CD14-positive monocyte (primary cell): Measurements from ENCODE around the gene RHBDL1. TPM values are rescaled to one million over a fixed set of nuclear protein-coding genes. Genes with fewer than 3 reads are reported as not detected.

ENCODE experiments used
- DNase-seq, 3 donors: peaks; one replicate each; pipeline ENCODE4 v3.0.0-alpha.2; 2011 to 2022
- H2AFZ ChIP-seq: 2 replicates; pipeline ENCODE4 v1.6.0; 2012; ENCODE audit warnings: mild to moderate bottlenecking, low read depth, low read length, inconsistent platforms; ENCODE audit not compliant: insufficient read depth, poor library complexity, severe bottlenecking
- H3K27ac ChIP-seq, 2 donors: 1 replicate in 1 of 2; 2 replicates in 1 of 2; pipeline ENCODE4 v1.5.1; 2012 to 2013; ENCODE audit warnings: low read length in 2 of 2, control low read depth in 1 of 2, inconsistent platforms in 1 of 2, low read depth in 1 of 2, mild to moderate bottlenecking in 1 of 2
- H3K27me3 ChIP-seq, 2 donors: one replicate each; pipeline versions ENCODE4 v1.6.0 to v1.6.1; 2011 to 2013; ENCODE audit warnings: low read length in 2 of 2; ENCODE audit not compliant: control insufficient read depth in 2 of 2, insufficient read depth in 2 of 2
- H3K36me3 ChIP-seq, 2 donors: replicated peaks in 1 of 2; 1 replicate in 1 of 2; 2 replicates in 1 of 2; pipeline versions ENCODE4 v1.5.1 to v1.6.1; 2012 to 2013; ENCODE audit warnings: low read length in 2 of 2, control low read depth in 1 of 2, inconsistent platforms in 1 of 2, mild to moderate bottlenecking in 1 of 2; ENCODE audit not compliant: insufficient read depth in 2 of 2, control insufficient read depth in 1 of 2
- H3K4me1 ChIP-seq, 2 donors: 1 replicate in 1 of 2; 2 replicates in 1 of 2; pipeline versions ENCODE4 v1.5.1 to v1.6.1; 2012 to 2013; ENCODE audit warnings: low read length in 2 of 2, control low read depth in 1 of 2, inconsistent platforms in 1 of 2, mild to moderate bottlenecking in 1 of 2, moderate library complexity in 1 of 2; ENCODE audit not compliant: insufficient read depth in 2 of 2, control insufficient read depth in 1 of 2
- H3K4me2 ChIP-seq: replicated peaks from 2 replicates; pipeline ENCODE3; 2012; ENCODE audit warnings: low read length, moderate library complexity, mild to moderate bottlenecking; ENCODE audit not compliant: poor library complexity, severe bottlenecking; ENCODE audit errors: extremely low read depth
- H3K4me3 ChIP-seq, 3 experiments: fragments of 200-600 bp in 1 of 3; sonication (generic) in 1 of 3; replicated peaks in 1 of 3; 1 replicate in 2 of 3; 2 replicates in 1 of 3; pipeline ENCODE4 v1.5.1; 2011 to 2013; ENCODE audit warnings: low read length in 3 of 3, mild to moderate bottlenecking in 3 of 3, control low read depth in 2 of 3, low read depth in 2 of 3, inconsistent platforms in 1 of 3, moderate library complexity in 1 of 3
- H3K79me2 ChIP-seq: 2 replicates; pipeline ENCODE4 v1.6.0; 2012; ENCODE audit warnings: mild to moderate bottlenecking, control low read depth, inconsistent platforms, low read length, moderate library complexity; ENCODE audit not compliant: insufficient read depth
- H3K9ac ChIP-seq: 2 replicates; pipeline ENCODE4 v1.6.0; 2017; ENCODE audit warnings: low read length, mild to moderate bottlenecking; ENCODE audit not compliant: insufficient read depth, poor library complexity, severe bottlenecking
- H3K9me3 ChIP-seq, 2 donors: replicated peaks in 1 of 2; 1 replicate in 1 of 2; 2 replicates in 1 of 2; pipeline versions ENCODE4 v1.5.1 to v1.6.1; 2012 to 2013; ENCODE audit warnings: low read length in 2 of 2, control low read depth in 1 of 2; ENCODE audit not compliant: control insufficient read depth in 1 of 2, insufficient read depth in 1 of 2
- H4K20me1 ChIP-seq: 2 replicates; pipeline ENCODE4 v1.6.0; 2012; ENCODE audit warnings: mild to moderate bottlenecking, low read length, control low read depth, moderate library complexity; ENCODE audit not compliant: insufficient read depth
- H3K27ac Mint-ChIP-seq, 7 donors: one replicate each; pipeline ENCODE4 v1.8.0; 2020; ENCODE audit warnings: mild to moderate bottlenecking in 7 of 7, mixed read lengths in 7 of 7, moderate library complexity in 6 of 7, inconsistent platforms in 2 of 7
- H3K27me3 Mint-ChIP-seq, 3 donors: one replicate each; pipeline ENCODE4 v1.8.0; 2021 to 2022; ENCODE audit warnings: low read depth in 3 of 3, mild to moderate bottlenecking in 3 of 3, mixed read lengths in 3 of 3, moderate library complexity in 3 of 3, inconsistent platforms in 1 of 3
- H3K36me3 Mint-ChIP-seq, 2 donors: one replicate each; pipeline ENCODE4 v1.8.0; 2020; ENCODE audit warnings: mixed read lengths in 2 of 2, inconsistent platforms in 1 of 2, mild to moderate bottlenecking in 1 of 2
- H3K4me1 Mint-ChIP-seq: one replicate; pipeline ENCODE4 v1.8.0; 2020; ENCODE audit warnings: mild to moderate bottlenecking, mixed read lengths
- H3K4me3 Mint-ChIP-seq, 2 donors: one replicate each; pipeline ENCODE4 v1.8.0; 2020; ENCODE audit warnings: mild to moderate bottlenecking in 2 of 2, mixed read lengths in 2 of 2, moderate library complexity in 1 of 2
- H3K9me3 Mint-ChIP-seq, 7 donors: one replicate each; pipeline ENCODE4 v1.8.0; 2020 to 2022; ENCODE audit warnings: mixed read lengths in 7 of 7, mild to moderate bottlenecking in 6 of 7, moderate library complexity in 6 of 7, inconsistent platforms in 2 of 7
- WGBS: methylation state at CpG from one replicate; pipeline ENCODE4 v1.1.5; 2013; ENCODE audit warnings: missing lambda C conversion rate; ENCODE audit not compliant: insufficient coverage; 5-methylcytosine and 5-hydroxymethylcytosine counted together
- intact Hi-C, 2 donors: fragments of 100-400 bp; cut with micrococcal nuclease; formaldehyde crosslinking; loops; one replicate each; pipeline versions ENCODE4 v1.15.0 to v1.15.1; 2023
- polyA plus RNA-seq, 3 donors: library from polyadenylated mRNA; depleted of rRNA in 1 of 3; unstranded in 2 of 3; stranded (reverse) in 1 of 3; fragments of 300-500 nt in 2 of 3; fragments of >200 nt in 1 of 3; fragmentation: Illumina TruSeq in 2 of 3; gene quantifications; 1 replicate in 2 of 3; 2 replicates in 1 of 3; pipeline ENCODE4 v1.2.3, GENCODE V29; 2012 to 2021
- TF ChIP-seq, protein P1 (sequence below): fragments of 200-600 bp; IDR thresholded peaks from one replicate; pipeline ENCODE4 v1.8.0; 2022; ENCODE audit warnings: antibody characterized with exemption, mild to moderate bottlenecking

The RHBDL1 gene
- polyA plus RNA-seq, 3 donors: 1.3 TPM; not detected in 2

- peaks cover 10% of the 10 kb centered on the region for H3K4me1 Mint-ChIP-seq
- peaks cover 0 to 6% of the 10 kb centered on the region in 2 donors for H3K36me3 Mint-ChIP-seq
- WGBS: 83% methylated on average over 12 of the region's 20 CpGs
- Histone ChIP-seq H3K79me2 (no peaks in the 10 kb centered on the region), H3K9ac (no peak overlapping the region), H4K20me1 (no peaks in the 10 kb centered on the region), H2AFZ (no peak overlapping the region), H3K4me2 (no peak overlapping the region), H3K36me3 (no peaks in the 10 kb centered on the region), H3K4me3 (no peak overlapping the region), H3K27ac (no peak overlapping the region), H3K4me1 (peaks cover 11 to 16% of the 10 kb centered on the region in 2 donors), H3K27me3 (no peaks in the 10 kb centered on the region), H3K9me3 (no peaks in the 10 kb centered on the region)
- no peak overlapping the region for H3K27ac Mint-ChIP-seq
- H3K27me3 Mint-ChIP-seq: peaks cover 0 to 3% (median 0%) of the 10 kb centered on the region in 3 donors
- H3K4me3 Mint-ChIP-seq: no peak overlapping the region
- no peak for DNase-seq
- no peaks in the 10 kb centered on the region for H3K9me3 Mint-ChIP-seq
- TF ChIP-seq, protein P1, sequence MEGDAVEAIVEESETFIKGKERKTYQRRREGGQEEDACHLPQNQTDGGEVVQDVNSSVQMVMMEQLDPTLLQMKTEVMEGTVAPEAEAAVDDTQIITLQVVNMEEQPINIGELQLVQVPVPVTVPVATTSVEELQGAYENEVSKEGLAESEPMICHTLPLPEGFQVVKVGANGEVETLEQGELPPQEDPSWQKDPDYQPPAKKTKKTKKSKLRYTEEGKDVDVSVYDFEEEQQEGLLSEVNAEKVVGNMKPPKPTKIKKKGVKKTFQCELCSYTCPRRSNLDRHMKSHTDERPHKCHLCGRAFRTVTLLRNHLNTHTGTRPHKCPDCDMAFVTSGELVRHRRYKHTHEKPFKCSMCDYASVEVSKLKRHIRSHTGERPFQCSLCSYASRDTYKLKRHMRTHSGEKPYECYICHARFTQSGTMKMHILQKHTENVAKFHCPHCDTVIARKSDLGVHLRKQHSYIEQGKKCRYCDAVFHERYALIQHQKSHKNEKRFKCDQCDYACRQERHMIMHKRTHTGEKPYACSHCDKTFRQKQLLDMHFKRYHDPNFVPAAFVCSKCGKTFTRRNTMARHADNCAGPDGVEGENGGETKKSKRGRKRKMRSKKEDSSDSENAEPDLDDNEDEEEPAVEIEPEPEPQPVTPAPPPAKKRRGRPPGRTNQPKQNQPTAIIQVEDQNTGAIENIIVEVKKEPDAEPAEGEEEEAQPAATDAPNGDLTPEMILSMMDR: no peak
- intact Hi-C loops: loop anchor here (2.0 to 5.0 kb wide), 2 partner anchors 23 to 82 kb away; partner anchors contain the start of gene METTL26 (in 2 of the 2)
Observed at GRCh38 chr16:659618-660017, 15.9 kb upstream of the RHBDL1 start.

DNA sequence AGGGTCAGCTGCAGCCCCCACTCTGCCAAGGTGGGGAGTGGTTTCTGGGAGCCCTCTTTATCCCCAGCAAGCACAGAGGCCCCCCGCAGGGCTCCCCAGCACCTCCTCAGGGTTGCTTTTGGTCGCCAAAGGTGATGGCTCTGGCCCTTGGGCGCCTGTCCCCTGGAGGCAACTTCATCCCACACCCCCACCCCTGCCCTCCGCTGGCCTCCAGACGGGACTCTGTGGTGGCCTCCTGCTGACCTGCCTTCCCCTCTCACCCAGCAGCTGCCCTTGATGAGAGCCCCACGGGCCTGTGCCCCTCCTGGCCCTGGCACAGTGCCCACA, 15.4 kb upstream of the RHBDL1 start:
- Mint-ChIP-seq H3K27ac (peak overlapping the region in 1 of 7 donors; percentile 30), H3K27me3 (peaks cover 0 to 3% (median 0%) of the 10 kb centered on the region in 3 donors), H3K4me1 (peaks cover 10% of the 10 kb centered on the region), H3K9me3 (no peaks in the 10 kb centered on the region), H3K4me3 (peak overlapping the region in 1 of 2 donors; percentile 65), H3K36me3 (peaks cover 0 to 6% of the 10 kb centered on the region in 2 donors)
- DNase-seq: no peak
- WGBS: 40% methylated on average over 4 of the region's 6 CpGs
- Histone ChIP-seq H3K36me3 (no peaks in the 10 kb centered on the region), H3K27ac (peak overlapping the region in 1 of 2 donors; percentile 40), H3K79me2 (no peaks in the 10 kb centered on the region), H3K4me3 (peak overlapping the region in 2 of 3 experiments; percentile 27 to 65), H3K27me3 (no peaks in the 10 kb centered on the region), H2AFZ (peak overlapping the region; percentile 87), H4K20me1 (no peaks in the 10 kb centered on the region), H3K4me1 (peaks cover 11 to 16% of the 10 kb centered on the region in 2 donors), H3K9me3 (no peaks in the 10 kb centered on the region), H3K4me2 (peak overlapping the region; percentile 79), H3K9ac (peak overlapping the region; percentile 13)
- intact Hi-C loops: loop anchor here (2.0 to 5.0 kb wide), 2 partner anchors 23 to 83 kb away; partner anchors contain the start of gene METTL26 (in 2 of the 2)
- TF ChIP-seq, protein P1: no peak
